SJCRH30 (cell line): ENCODE results near the gene RANGAP1. TPM values are rescaled to one million over a fixed set of nuclear protein-coding genes. Genes with fewer than 3 reads are reported as not detected.
A peak's percentile ranks its signal among the peaks of the same experiment; 100 is the strongest.
"Not testable (repeated sequence)": the region's sequence is repeated elsewhere in the genome, so short reads cannot be mapped to it uniquely, and the experiment has no call there.

Source experiments
- DNase-seq, 2 experiments: peaks; one replicate each; pipeline ENCODE4 v3.0.0-alpha.2; 2015 to 2020
- H3K27ac ChIP-seq: fragments of 250-450 bp; sonication (Bioruptor Pico); 2 replicates; pipeline ENCODE4 v1.5.1; 2020; ENCODE audit warnings: mild to moderate bottlenecking, moderate library complexity
- H3K27me3 ChIP-seq: fragments of 250-450 bp; sonication (Bioruptor Pico); 2 replicates; pipeline ENCODE4 v1.5.1; 2020; ENCODE audit warnings: mild to moderate bottlenecking, moderate library complexity
- H3K36me3 ChIP-seq: fragments of 250-450 bp; sonication (Bioruptor Pico); 2 replicates; pipeline ENCODE4 v1.5.1; 2020; ENCODE audit warnings: mild to moderate bottlenecking, moderate library complexity
- H3K4me1 ChIP-seq: fragments of 250-450 bp; sonication (Bioruptor Pico); 2 replicates; pipeline ENCODE4 v1.5.1; 2020; ENCODE audit warnings: mild to moderate bottlenecking, moderate library complexity
- H3K4me3 ChIP-seq: fragments of 250-450 bp; sonication (Bioruptor Pico); 2 replicates; pipeline ENCODE4 v1.5.1; 2020; ENCODE audit warnings: mild to moderate bottlenecking, moderate library complexity
- H3K9me3 ChIP-seq: fragments of 250-450 bp; sonication (Bioruptor Pico); replicated peaks from 2 replicates; pipeline ENCODE4 v1.5.1; 2020; ENCODE audit warnings: mild to moderate bottlenecking, moderate library complexity
- total RNA-seq: library from RNA; depleted of rRNA; stranded (reverse); fragments of >200 nt; shearing (Covaris generic); gene quantifications from 2 replicates; pipeline ENCODE4 v1.2.3, GENCODE V29; 2014

Gene RANGAP1
- total RNA-seq, 1 experiment from 2014 or later = 55.4 TPM

DNA sequence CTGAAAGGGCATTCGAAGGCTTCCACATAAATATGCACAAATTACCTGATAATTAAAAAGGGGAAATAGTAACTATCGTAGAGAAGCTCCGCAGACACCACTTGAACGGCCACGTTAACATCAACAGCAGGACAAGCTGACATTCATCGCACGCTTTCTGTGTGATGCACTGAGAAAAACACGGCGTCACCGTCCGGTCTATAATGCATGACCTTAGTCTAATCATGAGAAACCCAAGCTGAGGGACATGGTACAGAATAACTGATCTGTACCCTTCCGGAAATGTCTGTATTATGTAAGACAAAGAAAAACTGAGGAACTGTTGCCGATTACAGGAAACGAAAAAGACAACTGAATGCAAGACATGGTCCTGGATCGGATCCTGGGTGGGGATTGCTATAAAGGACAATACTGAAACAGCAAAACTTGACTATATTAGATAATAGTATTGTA is 678 bp upstream of the RANGAP1 start:
- DNase-seq = peak in 1 of 2 experiments; percentile 30
- Histone ChIP-seq H3K4me3 (peak overlapping the region; percentile 85), H3K9me3 (no peaks in the 10 kb centered on the region), H3K27ac (peak overlapping the region; percentile 17), H3K27me3 (no peaks in the 10 kb centered on the region), H3K4me1 (peaks cover 16% of the 10 kb centered on the region), H3K36me3 (peaks cover 10% of the 10 kb centered on the region)

- no peaks in the 10 kb centered on the region for H3K27me3 ChIP-seq
- H3K4me1 ChIP-seq = peaks cover 9% of the 10 kb centered on the region
- DNase-seq = peak; percentile 59 to 63
Measured at GRCh38 chr22:41285441-41285819, 557 bp downstream of the RANGAP1 start.

DNA sequence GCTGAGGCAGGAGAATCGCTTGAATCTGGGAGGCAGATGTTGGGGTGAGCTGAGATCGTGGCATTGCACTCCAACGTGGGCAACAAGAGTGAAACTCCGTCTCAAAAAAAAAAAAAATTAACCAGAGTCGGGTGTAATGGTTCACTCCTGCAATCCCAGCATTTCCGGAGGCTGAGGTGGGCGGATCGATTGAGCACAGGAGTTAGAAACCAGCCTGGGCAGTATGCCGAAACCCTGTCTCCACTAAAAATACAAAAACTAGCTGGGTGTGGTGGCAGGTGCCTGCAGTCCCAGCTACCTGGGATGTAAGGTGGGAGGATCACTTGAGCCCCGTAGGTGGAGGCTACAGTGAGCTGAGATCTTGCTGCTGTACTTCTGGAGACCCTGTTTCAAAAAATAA is 1.5 kb downstream of the RANGAP1 start:
- Histone ChIP-seq H3K4me3 (no peak overlapping the region), H3K9me3 (no peaks in the 10 kb centered on the region), H3K27me3 (no peaks in the 10 kb centered on the region), H3K4me1 (peaks cover 6% of the 10 kb centered on the region; the same call in 1 of the 2 replicates), H3K27ac (no peak overlapping the region), H3K36me3 (peaks cover 14% of the 10 kb centered on the region)
- no peak for DNase-seq

More at GRCh38 chr22:41285441-41285819, 557 bp downstream of the RANGAP1 start:
- H3K4me3 ChIP-seq = peak overlapping the region; percentile 85
- H3K9me3 ChIP-seq = no peaks in the 10 kb centered on the region
- peaks cover 14% of the 10 kb centered on the region for H3K36me3 ChIP-seq
- H3K27ac ChIP-seq = peak overlapping the region; percentile 76

GRCh38 chr22:41280854-41281253 is 5.1 kb downstream of the RANGAP1 start:
- Histone ChIP-seq H3K36me3 (peaks cover 35% of the 10 kb centered on the region), H3K27me3 (no peaks in the 10 kb centered on the region), H3K4me3 (no peak overlapping the region), H3K27ac (no peak overlapping the region), H3K4me1 (no peaks in the 10 kb centered on the region), H3K9me3 (no peaks in the 10 kb centered on the region)
- DNase-seq = no peak

GRCh38 chr22:41280065-41280464 is 5.9 kb downstream of the RANGAP1 start:
- H3K27ac ChIP-seq = no peak overlapping the region
- H3K27me3 ChIP-seq = no peaks in the 10 kb centered on the region
- H3K4me3 ChIP-seq = no peak overlapping the region
- no peak for DNase-seq
- no peaks in the 10 kb centered on the region for H3K4me1 ChIP-seq
- H3K36me3 ChIP-seq = peaks cover 38% of the 10 kb centered on the region
- no peaks in the 10 kb centered on the region for H3K9me3 ChIP-seq

GRCh38 chr22:41274856-41275255 is 11.1 kb downstream of the RANGAP1 start:
- Histone ChIP-seq H3K27ac (no peak overlapping the region), H3K4me3 (no peak overlapping the region), H3K36me3 (peaks cover 48% of the 10 kb centered on the region), H3K27me3 (no peaks in the 10 kb centered on the region), H3K4me1 (no peaks in the 10 kb centered on the region), H3K9me3 (no peaks in the 10 kb centered on the region)
- no peak for DNase-seq

GRCh38 chr22:41273128-41273527 is 12.9 kb downstream of the RANGAP1 start:
- Histone ChIP-seq H3K4me1 (no peaks in the 10 kb centered on the region), H3K4me3 (no peak overlapping the region), H3K36me3 (peaks cover 54% of the 10 kb centered on the region), H3K27ac (no peak overlapping the region), H3K27me3 (no peaks in the 10 kb centered on the region), H3K9me3 (no peaks in the 10 kb centered on the region)
- DNase-seq = no peak

- no peaks in the 10 kb centered on the region for H3K4me1 ChIP-seq
- peaks cover 54% of the 10 kb centered on the region for H3K36me3 ChIP-seq
- H3K4me3 ChIP-seq = no peak overlapping the region
- no peak overlapping the region for H3K27ac ChIP-seq
- no peaks in the 10 kb centered on the region for H3K27me3 ChIP-seq
- no peaks in the 10 kb centered on the region for H3K9me3 ChIP-seq
- DNase-seq = no peak
Measured at GRCh38 chr22:41271787-41272186, 14.2 kb downstream of the RANGAP1 start.

DNA sequence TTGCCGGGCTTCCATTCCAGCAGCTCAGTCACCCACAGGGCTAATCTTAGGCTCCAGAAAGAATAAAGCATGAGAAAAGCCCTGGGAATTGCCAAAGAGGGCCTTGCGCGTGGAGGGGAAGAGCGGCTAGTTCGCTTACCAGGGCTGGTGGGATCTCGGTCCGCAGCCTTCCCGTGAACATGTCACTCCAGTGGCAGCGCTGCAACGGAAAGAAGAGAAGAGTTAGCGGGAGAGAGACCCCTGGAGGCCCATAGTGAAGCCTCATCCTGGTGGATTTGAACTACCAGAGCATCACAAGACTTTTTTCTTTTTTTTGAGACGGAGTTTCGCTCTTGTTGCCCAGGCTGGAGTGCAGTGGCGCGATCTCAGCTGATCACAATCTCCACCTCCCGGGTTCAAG is 18.0 kb downstream of the RANGAP1 start:
- DNase-seq = no peak
- H3K9me3 ChIP-seq = no peaks in the 10 kb centered on the region
- H3K36me3 ChIP-seq = peaks cover 50% of the 10 kb centered on the region

DNA sequence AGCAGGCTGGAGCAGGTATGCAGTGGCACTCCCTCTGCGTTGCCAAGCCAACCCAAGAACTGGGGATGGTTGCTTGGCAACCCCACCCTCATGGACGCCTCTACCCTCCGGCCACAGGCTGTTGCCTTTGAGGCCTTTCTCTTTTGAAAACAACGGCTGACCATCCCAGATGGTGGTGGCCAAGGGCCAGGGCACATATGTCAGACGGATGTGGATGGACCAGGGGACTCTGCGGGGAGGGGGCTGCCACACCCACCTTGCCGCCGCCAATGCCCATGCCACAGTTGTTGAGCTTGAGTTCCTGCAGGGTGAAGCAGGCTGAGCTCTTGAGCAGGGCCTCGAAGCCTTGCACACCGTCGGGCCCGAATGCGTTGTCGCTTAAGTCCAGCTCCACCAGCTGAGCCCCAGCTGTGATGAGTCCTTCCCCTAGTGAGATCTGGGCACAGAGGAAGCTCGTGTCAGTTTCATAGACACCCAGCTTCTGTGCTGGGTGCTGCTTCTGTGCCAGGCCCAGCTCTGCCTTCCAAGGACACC is 21.5 kb downstream of the RANGAP1 start:
- Histone ChIP-seq H3K27ac (no peak overlapping the region), H3K27me3 (no peaks in the 10 kb centered on the region), H3K9me3 (no peaks in the 10 kb centered on the region), H3K36me3 (peaks cover 62% of the 10 kb centered on the region), H3K4me3 (no peak overlapping the region), H3K4me1 (no peaks in the 10 kb centered on the region)
- DNase-seq = no peak

More for the DNA sequence above, 18.0 kb downstream of the RANGAP1 start:
- no peak overlapping the region for H3K4me3 ChIP-seq
- no peaks in the 10 kb centered on the region for H3K4me1 ChIP-seq
- H3K27me3 ChIP-seq = no peaks in the 10 kb centered on the region
- H3K27ac ChIP-seq = no peak overlapping the region

DNA sequence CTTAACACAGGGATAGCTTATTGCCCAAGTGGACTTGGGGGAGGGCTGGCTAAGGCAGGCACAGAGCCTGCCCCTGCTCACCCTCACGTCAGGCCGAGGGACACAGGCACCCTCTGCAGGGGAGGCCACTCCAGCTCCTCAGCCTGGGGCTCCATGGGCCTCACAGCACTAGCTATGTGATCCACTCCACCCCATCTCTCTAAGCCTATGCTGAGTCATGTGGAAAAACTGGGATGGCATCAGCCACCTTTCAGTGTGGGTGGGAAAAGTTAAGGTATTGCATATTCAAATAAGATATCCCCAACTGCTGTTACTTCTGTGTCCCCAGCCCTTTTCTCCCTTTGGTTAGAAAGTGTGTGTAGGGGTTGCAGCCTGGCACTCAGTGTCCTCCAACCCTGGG is 22.3 kb downstream of the RANGAP1 start:
- no peak overlapping the region for H3K27ac ChIP-seq
- H3K27me3 ChIP-seq = no peaks in the 10 kb centered on the region
- H3K9me3 ChIP-seq = no peaks in the 10 kb centered on the region
- no peak for DNase-seq
- H3K4me1 ChIP-seq = no peaks in the 10 kb centered on the region
- H3K36me3 ChIP-seq = peaks cover 63% of the 10 kb centered on the region
- H3K4me3 ChIP-seq = no peak overlapping the region

DNA sequence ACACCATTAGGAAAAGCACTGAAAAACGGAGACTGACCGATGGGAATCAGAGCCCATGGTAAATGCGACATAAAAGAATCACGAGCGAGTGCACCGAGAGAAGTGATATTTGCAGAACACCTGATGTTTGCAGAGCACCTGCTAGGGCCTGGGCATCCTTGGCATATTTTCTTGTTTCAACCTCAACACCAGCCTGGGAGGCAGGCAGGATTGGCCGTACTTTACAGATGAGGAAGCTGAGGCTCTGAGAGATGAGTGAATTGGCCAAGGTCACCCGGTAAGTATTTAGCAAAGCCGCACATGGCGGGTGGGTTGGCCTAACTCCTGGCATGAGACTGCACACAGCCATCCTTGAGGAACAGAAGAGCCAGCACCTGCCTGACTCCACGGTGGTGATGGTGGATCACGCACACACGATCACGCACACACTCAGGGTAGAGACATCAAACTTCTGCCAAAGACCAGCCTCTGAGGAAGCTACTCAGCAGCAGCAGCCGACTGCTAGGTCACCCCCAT is 23.7 kb downstream of the RANGAP1 start:
- H3K4me1 ChIP-seq = no peaks in the 10 kb centered on the region
- no peaks in the 10 kb centered on the region for H3K9me3 ChIP-seq
- H3K36me3 ChIP-seq = peaks cover 54% of the 10 kb centered on the region
- no peak overlapping the region for H3K4me3 ChIP-seq
- no peaks in the 10 kb centered on the region for H3K27me3 ChIP-seq
- no peak overlapping the region for H3K27ac ChIP-seq
- DNase-seq = no peak

DNA sequence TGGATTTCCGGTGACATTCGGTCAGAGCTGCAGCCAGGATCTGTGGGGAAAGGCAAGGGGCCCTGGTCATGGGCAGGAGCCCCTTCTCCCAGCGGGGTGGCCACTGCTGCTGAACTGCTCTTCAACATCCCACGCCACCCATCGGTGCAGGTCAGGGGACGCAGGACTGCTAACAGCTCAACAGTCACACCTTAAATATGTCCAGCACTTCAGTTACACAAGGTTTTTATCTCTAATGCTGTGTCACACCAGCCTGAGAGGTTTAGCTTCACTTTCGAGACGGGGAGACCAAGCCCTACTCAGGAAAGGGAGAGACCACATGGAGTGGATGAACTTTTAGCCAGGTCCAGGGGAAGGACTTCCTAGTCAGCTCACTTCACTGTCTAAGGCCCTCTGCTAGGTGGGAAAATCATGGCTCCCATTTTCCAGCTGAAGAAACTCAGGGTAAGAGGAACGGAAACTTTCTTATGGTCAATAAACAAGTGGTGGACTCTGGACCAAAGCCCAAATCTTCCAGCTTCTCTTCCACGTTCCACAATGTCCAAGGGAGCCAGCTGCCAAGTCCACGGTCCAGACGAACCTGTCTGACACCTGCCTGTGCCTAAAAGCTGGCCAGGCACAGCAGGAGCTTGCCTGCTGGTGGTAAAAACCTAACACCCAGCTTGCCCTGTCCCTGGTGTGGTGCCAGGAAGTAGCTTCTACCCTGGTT is 24.3 kb downstream of the RANGAP1 start:
- H3K4me1 ChIP-seq = no peaks in the 10 kb centered on the region
- H3K27ac ChIP-seq = no peak overlapping the region
- H3K4me3 ChIP-seq = no peak overlapping the region
- H3K9me3 ChIP-seq = no peaks in the 10 kb centered on the region
- no peaks in the 10 kb centered on the region for H3K27me3 ChIP-seq
- DNase-seq = no peak
- H3K36me3 ChIP-seq = peaks cover 58% of the 10 kb centered on the region

- H3K4me1 ChIP-seq = no peaks in the 10 kb centered on the region
- no peaks in the 10 kb centered on the region for H3K9me3 ChIP-seq
- peaks cover 58% of the 10 kb centered on the region for H3K36me3 ChIP-seq
- no peak for DNase-seq
- no peaks in the 10 kb centered on the region for H3K27me3 ChIP-seq
- H3K4me3 ChIP-seq = no peak overlapping the region
- no peak overlapping the region for H3K27ac ChIP-seq
Measured at GRCh38 chr22:41260871-41261270, 25.1 kb downstream of the RANGAP1 start.

- H3K4me3 ChIP-seq, H3K27ac ChIP-seq, H3K27me3 ChIP-seq, H3K9me3 ChIP-seq, H3K4me1 ChIP-seq, DNase-seq: not testable (repeated sequence)
- peaks cover 55% of the 10 kb centered on the region for H3K36me3 ChIP-seq
Measured at GRCh38 chr22:41259756-41260155, 26.2 kb downstream of the RANGAP1 start.
